ENCODE data around the gene IL12RB1.
"Not testable (repeated sequence)": the region's sequence is repeated elsewhere in the genome, so short reads cannot be mapped to it uniquely, and the experiment has no call there.

IL12RB1 gene

GRCh38 chr19:18110609-18111232 lies 24.0 kb upstream of the IL12RB1 start:
- no peak for DNase-seq

- DNase-seq, result no peak
Observed at GRCh38 chr19:18109733-18110608, 23.2 kb upstream of the IL12RB1 start.

GRCh38 chr19:18109341-18109732 lies 22.6 kb upstream of the IL12RB1 start:
- no peak for DNase-seq

GRCh38 chr19:18108897-18109296 lies 22.2 kb upstream of the IL12RB1 start:
- DNase-seq, result no peak

- DNase-seq, result no peak
Observed at GRCh38 chr19:18107235-18107634, 20.5 kb upstream of the IL12RB1 start.

- DNase-seq, result not testable (repeated sequence)
Observed at GRCh38 chr19:18105259-18105658, 18.5 kb upstream of the IL12RB1 start.

GRCh38 chr19:18104793-18105131 lies 18.0 kb upstream of the IL12RB1 start:
- no peak for DNase-seq

GRCh38 chr19:18102916-18103542 lies 16.3 kb upstream of the IL12RB1 start:
- no peak for DNase-seq

GRCh38 chr19:18101268-18101667 lies 14.5 kb upstream of the IL12RB1 start:
- no peak for DNase-seq

GRCh38 chr19:18100710-18101109 lies 14.0 kb upstream of the IL12RB1 start:
- no peak for DNase-seq

GRCh38 chr19:18099623-18099995 lies 12.9 kb upstream of the IL12RB1 start:
- DNase-seq, result no peak

GRCh38 chr19:18098891-18099622 lies 12.3 kb upstream of the IL12RB1 start:
- no peak for DNase-seq

GRCh38 chr19:18097993-18098890 lies 11.5 kb upstream of the IL12RB1 start:
- DNase-seq, result no peak

GRCh38 chr19:18097217-18097992 lies 10.7 kb upstream of the IL12RB1 start, which contains the start of gene MAST3:
MAST3 (plus strand) TSS chr19:18097778; CDS start chr19:18097793, 15 bp downstream.
- no peak for DNase-seq

- no peak for DNase-seq
Observed at GRCh38 chr19:18096258-18096657, 9.5 kb upstream of the IL12RB1 start.

GRCh38 chr19:18093439-18094161 lies 6.9 kb upstream of the IL12RB1 start:
- no peak for DNase-seq

GRCh38 chr19:18091217-18091608 lies 4.5 kb upstream of the IL12RB1 start:
- DNase-seq, result no peak

- DNase-seq, result no peak
Observed at GRCh38 chr19:18090545-18091216, 3.9 kb upstream of the IL12RB1 start.

GRCh38 chr19:18089726-18090125 lies 3.0 kb upstream of the IL12RB1 start:
- no peak for DNase-seq

- not testable (repeated sequence) for DNase-seq
Observed at GRCh38 chr19:18089096-18089541, 2.4 kb upstream of the IL12RB1 start.

Data from NCI-H187 treated with DMSO at 0.1 percent for 48 hours (cell line).